Stimulated activated naive CD4-positive, alpha-beta T cell treated with Interleukin-2 at 50 U/mL for 16 hours (primary cell): ENCODE results near the gene CAPZA3.
"Not testable (repeated sequence)": the region's sequence is repeated elsewhere in the genome, so short reads cannot be mapped to it uniquely, and the experiment has no call there.

Experiments
- DNase-seq: peaks from one replicate; lab custom pipeline; 2025; lab: John Stamatoyannopoulos, UW

Gene CAPZA3

DNA sequence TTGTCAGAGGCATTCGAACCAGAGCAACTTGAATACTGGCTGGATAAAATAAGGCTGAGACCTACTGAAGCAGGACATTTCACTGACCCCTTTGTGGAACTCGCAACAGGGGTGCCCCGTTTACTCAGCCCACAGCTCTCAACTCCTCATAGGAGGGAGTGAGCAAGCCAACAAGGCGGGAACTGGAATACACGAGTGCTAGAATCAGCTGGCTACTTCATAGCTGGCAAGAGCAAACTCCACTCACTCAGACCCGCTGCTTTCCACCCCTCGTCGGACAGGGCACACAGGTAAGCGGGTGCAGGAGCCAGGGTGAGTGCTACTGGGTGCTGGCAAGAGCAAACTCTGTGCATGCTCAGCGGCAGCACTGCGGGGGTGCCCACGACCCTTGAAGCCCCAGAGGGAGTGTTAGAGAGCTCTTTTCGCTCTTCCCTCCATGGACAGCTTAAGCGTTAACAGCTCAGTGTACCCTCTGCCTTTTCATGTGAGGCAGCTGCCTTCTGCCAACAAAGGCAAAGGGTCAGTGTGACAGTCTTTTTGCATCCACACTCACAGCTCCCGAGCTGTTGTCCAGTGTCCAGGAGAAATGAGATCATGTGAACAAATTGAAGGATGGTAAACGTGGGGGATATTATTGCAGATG lies 15.7 kb downstream of the CAPZA3 start:
- no peak for DNase-seq

DNA sequence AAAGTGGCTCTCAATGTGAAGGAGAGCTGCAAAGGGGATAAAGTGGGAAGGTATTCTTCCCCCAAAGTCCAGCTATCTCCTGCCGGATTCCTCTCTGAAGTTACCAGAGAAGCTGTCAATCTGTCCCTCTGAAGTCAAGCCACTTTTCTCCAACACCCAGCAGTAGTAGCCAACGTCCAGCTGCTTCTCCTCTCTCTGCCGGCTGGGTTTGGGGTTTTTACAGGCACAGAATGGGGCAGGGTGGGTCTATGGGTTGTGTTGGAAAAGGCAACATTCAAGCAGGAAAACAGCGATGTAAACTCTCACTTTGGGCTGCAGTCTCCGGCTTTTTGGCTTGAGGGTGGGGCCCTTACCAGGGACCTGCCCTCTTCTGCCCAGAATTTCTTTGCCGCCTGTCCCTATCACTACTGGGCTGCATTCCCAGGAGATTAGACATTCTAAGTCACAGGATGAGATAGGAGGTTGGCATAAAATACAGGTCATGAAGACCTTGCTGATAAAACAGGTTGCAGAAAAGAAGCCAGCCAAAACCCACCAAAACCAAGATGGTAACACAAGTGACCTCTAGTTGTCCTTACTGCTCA lies 16.3 kb downstream of the CAPZA3 start:
- no peak for DNase-seq

DNA sequence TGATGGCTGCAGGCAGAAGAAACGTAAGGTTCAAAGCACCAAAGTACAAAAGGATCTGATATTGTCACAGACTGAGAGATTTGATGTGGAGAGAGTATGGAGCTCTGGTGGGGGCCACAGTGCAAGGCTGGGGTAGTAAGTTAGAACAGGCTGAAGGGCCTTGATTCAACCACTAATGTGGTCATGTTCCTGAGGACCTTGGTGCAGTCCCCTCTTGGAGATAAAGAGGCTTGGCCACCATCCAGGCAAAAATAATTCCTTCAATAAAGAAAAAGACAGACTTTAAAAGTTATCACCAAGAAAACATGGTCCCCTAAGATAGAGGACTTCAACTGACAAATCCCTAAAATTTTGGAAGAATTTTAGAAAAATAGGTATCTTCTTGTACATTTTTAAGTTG lies 17.4 kb downstream of the CAPZA3 start:
- DNase-seq, result no peak

DNA sequence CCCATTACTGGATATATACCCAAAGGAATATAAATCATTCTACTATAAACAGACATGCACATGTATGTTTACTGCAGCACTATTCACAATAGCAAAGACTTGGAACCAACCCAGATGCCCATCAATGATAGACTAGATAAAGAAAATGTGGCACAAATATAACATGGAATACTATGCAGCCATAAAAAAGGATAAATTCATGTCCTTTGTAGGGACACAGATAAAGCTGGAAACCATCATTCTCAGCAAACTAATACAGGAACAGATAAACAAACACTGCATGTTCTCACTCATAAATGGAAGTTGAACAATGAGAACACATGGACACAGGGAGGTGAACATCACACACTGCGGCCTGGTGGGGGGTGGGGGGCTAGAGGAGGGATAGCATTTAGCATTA lies 28.6 kb downstream of the CAPZA3 start:
- DNase-seq, result not testable (repeated sequence)

DNA sequence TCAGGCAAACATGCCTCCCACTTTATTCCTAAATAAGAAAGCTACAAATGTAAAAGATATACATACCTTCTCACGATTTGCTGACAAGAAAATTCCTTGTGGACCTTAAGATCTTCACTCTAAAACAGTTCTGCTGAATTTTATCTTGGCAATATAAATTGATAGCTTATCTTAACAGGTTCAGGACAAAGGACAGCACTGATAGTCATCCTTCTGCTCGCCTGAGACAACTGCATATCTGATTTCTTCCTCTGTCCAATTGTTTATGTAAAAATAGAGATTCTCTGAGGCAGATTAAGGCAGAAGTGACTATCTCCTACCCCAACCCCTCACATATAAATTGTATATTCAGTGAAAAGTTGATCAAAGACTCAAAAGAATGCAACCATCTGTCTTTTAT lies 44.9 kb downstream of the CAPZA3 start:
- DNase-seq, result no peak

DNA sequence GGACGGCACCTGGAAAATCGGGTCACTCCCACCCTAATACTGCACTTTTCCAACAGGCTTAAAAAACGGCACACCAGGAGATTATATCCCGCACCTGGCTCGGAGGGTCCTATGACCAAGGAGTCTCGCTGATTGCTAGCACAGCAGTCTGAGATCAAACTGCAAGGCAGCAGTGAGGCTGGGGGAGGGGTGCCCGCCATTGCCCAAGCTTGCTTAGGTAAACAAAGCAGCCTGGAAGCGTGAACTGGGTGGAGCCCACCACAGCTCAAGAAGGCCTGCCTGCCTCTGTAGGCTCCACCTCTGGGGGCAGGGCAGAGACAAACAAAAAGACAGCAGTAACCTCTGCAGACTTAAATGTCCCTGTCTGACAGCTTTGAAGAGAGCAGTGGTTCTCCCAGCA lies 47.5 kb downstream of the CAPZA3 start:
- not testable (repeated sequence) for DNase-seq
